T-helper 17 cell (primary cell): ENCODE results near the gene SCN4A. TPM values are rescaled to one million over a fixed set of nuclear protein-coding genes. Genes with fewer than 3 reads are reported as not detected.
"Not testable (repeated sequence)": the region's sequence is repeated elsewhere in the genome, so short reads cannot be mapped to it uniquely, and the experiment has no call there.

ENCODE experiments used
- ATAC-seq: fragments of 150-1000 bp; cut with Tn5 transposase; 2 replicates; pipeline ENCODE4 v1.10.0; 2021; ENCODE audit warnings: mild to moderate bottlenecking, moderate library complexity
- DNase-seq, 3 donors: peaks; one replicate each; pipeline versions ENCODE4 v3.0.0 to v3.0.0-alpha.2; 2020 to 2021
- H3K9me3 ChIP-seq: one replicate; pipeline ENCODE4 v1.7.0; 2013; ENCODE audit warnings: low read length, mild to moderate bottlenecking; ENCODE audit not compliant: control insufficient read depth, poor library complexity, severe bottlenecking
- H3K27ac Mint-ChIP-seq: one replicate; pipeline ENCODE4 v1.8.0; 2022; ENCODE audit warnings: mild to moderate bottlenecking, moderate library complexity, mixed read lengths
- H3K27me3 Mint-ChIP-seq: one replicate; pipeline ENCODE4 v1.8.0; 2022; ENCODE audit warnings: mixed read lengths
- H3K36me3 Mint-ChIP-seq: one replicate; pipeline ENCODE4 v1.8.0; 2022; ENCODE audit warnings: low read depth, mixed read lengths
- H3K4me1 Mint-ChIP-seq: one replicate; pipeline ENCODE4 v1.8.0; 2022; ENCODE audit warnings: mild to moderate bottlenecking, mixed read lengths
- H3K4me3 Mint-ChIP-seq: one replicate; pipeline ENCODE4 v1.8.0; 2022; ENCODE audit warnings: mild to moderate bottlenecking, moderate library complexity, mixed read lengths
- total RNA-seq, 4 donors: library from RNA in 2 of 4; stranded (reverse) in 2 of 4; gene quantifications; one replicate each; pipeline ENCODE4 v1.2.3 and lab custom pipeline; 2022 to 2026

The SCN4A gene
- total RNA-seq, 2 donors from 2014 or later: 0.02 to 0.16 TPM

GRCh38 chr17:63927464-63928171 lies 45.1 kb downstream of the SCN4A start:
- H3K9me3 ChIP-seq: no peaks in the 10 kb centered on the region
- Mint-ChIP-seq H3K4me1 (peaks cover 18% of the 10 kb centered on the region), H3K4me3 (no peak overlapping the region), H3K27me3 (no peaks in the 10 kb centered on the region), H3K27ac (no peak overlapping the region), H3K36me3 (no peaks in the 10 kb centered on the region)
- no peak for ATAC-seq
- no peak for DNase-seq

GRCh38 chr17:63926164-63926563 lies 46.6 kb downstream of the SCN4A start:
- no peak overlapping the region for H3K27ac Mint-ChIP-seq
- ATAC-seq: no peak

DNA sequence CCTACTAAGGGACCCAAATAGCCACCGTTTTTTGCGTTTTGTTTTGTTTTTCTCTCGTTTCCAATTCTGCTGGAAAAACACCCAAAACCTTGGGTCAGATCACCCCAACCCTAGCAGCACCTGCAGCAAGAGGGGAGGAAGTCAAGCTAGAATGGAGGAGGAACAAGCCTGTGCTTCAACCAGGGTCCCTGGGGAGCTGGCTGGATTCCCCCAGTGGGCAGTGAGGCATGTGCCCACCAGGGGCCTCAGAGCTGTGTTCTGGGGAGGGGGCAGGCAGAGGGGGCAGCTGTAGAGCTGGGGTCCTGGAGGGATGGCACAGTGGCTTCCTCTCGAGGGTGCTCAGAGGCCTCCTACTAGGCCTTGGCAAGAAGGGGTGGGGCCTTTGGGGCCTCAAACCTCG lies 47.1 kb downstream of the SCN4A start:
- no peaks in the 10 kb centered on the region for H3K27me3 Mint-ChIP-seq
- no peak for DNase-seq
- peak; percentile 64 for ATAC-seq
- H3K27ac Mint-ChIP-seq: no peak overlapping the region
- H3K9me3 ChIP-seq: no peaks in the 10 kb centered on the region
- no peaks in the 10 kb centered on the region for H3K36me3 Mint-ChIP-seq
- H3K4me1 Mint-ChIP-seq: peaks cover 8% of the 10 kb centered on the region
- no peak overlapping the region for H3K4me3 Mint-ChIP-seq

More at GRCh38 chr17:63926164-63926563, 46.6 kb downstream of the SCN4A start:
- H3K4me3 Mint-ChIP-seq: no peak overlapping the region
- DNase-seq: no peak
- peaks cover 13% of the 10 kb centered on the region for H3K4me1 Mint-ChIP-seq
- no peaks in the 10 kb centered on the region for H3K27me3 Mint-ChIP-seq
- no peaks in the 10 kb centered on the region for H3K9me3 ChIP-seq
- no peaks in the 10 kb centered on the region for H3K36me3 Mint-ChIP-seq

- not testable (repeated sequence) for H3K27ac Mint-ChIP-seq, H3K9me3 ChIP-seq, H3K4me3 Mint-ChIP-seq, H3K27me3 Mint-ChIP-seq, DNase-seq, H3K36me3 Mint-ChIP-seq
- peaks cover 12% of the 10 kb centered on the region for H3K4me1 Mint-ChIP-seq
- peak; percentile 38 for ATAC-seq
Observed at GRCh38 chr17:63922402-63922801, 50.3 kb downstream of the SCN4A start.

- not testable (repeated sequence) for ATAC-seq, H3K9me3 ChIP-seq, H3K27me3 Mint-ChIP-seq, H3K27ac Mint-ChIP-seq, H3K36me3 Mint-ChIP-seq, DNase-seq, H3K4me3 Mint-ChIP-seq
- H3K4me1 Mint-ChIP-seq: peaks cover 12% of the 10 kb centered on the region
Observed at GRCh38 chr17:63920779-63921178, 51.9 kb downstream of the SCN4A start.

DNA sequence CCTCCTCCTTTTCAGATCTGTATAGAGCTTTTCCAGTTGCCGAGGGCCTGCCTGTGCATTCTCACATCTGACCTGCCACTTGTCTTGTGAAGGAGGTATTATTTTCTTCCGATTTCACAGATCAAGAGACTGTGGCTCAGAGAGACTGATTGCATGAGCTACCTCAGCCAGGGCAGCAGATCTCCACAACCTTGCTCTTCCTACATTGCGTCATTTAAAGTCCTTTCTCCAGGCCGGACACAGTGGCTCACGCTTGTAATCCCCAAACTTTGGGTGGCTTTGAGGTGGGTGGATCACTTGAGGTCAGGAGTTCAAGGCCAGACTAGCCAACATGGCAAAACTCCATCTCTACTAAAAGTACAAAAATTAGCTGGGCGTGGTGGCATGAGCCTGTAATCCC lies 52.7 kb downstream of the SCN4A start:
- not testable (repeated sequence) for H3K36me3 Mint-ChIP-seq, H3K9me3 ChIP-seq, ATAC-seq, H3K27me3 Mint-ChIP-seq, H3K4me3 Mint-ChIP-seq, DNase-seq
- Mint-ChIP-seq H3K27ac (peak overlapping the region; percentile 92), H3K4me1 (peaks cover 12% of the 10 kb centered on the region)

GRCh38 chr17:63919311-63919723 lies 53.4 kb downstream of the SCN4A start:
- H3K9me3 ChIP-seq: no peaks in the 10 kb centered on the region
- H3K4me1 Mint-ChIP-seq: peaks cover 12% of the 10 kb centered on the region
- peak overlapping the region; percentile 92 for H3K27ac Mint-ChIP-seq
- H3K27me3 Mint-ChIP-seq: peaks cover 4% of the 10 kb centered on the region
- peak; percentile 43 to 70 (median 53) for DNase-seq
- ATAC-seq: peak; percentile 95
- peak overlapping the region; percentile 72 for H3K4me3 Mint-ChIP-seq
- H3K36me3 Mint-ChIP-seq: peaks cover 3% of the 10 kb centered on the region

DNA sequence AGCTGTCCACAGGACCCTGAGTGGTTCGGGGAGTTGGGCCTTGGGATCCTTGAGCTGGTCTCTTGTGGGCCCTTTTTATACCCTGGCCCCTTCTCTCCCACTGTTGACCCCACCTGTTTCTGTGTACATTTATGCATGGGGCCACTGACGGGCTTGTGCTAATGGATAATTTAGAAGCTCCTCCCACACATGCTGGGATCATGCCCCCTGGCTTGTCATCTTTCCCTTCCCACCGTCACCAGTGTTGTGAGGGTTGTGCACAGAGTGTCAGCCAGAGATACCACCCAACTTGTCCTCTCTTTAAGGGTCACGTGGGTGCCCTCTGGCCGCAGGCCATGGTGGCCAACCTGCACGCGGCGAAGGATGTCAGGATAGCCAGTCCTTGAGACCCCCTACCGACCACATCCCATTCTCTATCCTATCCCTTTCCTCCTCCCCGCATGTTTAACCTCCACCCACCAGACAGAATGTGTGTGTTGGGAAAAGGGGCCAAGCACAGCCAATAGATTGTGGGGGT lies 53.9 kb downstream of the SCN4A start, which contains the start of gene GH1:
TSS of gene GH1 (minus strand) at position 51 of the 517 bp plus-strand sequence. CDS start 63 bp downstream, outside the sequence.
- H3K27me3 Mint-ChIP-seq, ATAC-seq: not testable (repeated sequence)
- H3K27ac Mint-ChIP-seq: peak within 1 kb of the TSS; percentile 92

GRCh38 chr17:63918305-63918704 lies 54.4 kb downstream of the SCN4A start:
- Mint-ChIP-seq H3K36me3 (peaks cover 3% of the 10 kb centered on the region), H3K4me1 (peaks cover 12% of the 10 kb centered on the region), H3K4me3 (no peak overlapping the region), H3K27me3 (peaks cover 4% of the 10 kb centered on the region), H3K27ac (no peak overlapping the region)
- H3K9me3 ChIP-seq: no peaks in the 10 kb centered on the region
- DNase-seq: no peak
- ATAC-seq: no peak

More for the DNA sequence above, 53.9 kb downstream of the SCN4A start, which contains the start of gene GH1:
- peaks cover 12% of the 10 kb centered on the region for H3K4me1 Mint-ChIP-seq
- not testable (repeated sequence) for H3K9me3 ChIP-seq, DNase-seq, H3K36me3 Mint-ChIP-seq
- peak within 1 kb of the TSS; percentile 72 for H3K4me3 Mint-ChIP-seq

- DNase-seq (no peak), ATAC-seq (no peak)
- Mint-ChIP-seq H3K27me3 (peaks cover 4% of the 10 kb centered on the region), H3K36me3 (peaks cover 3% of the 10 kb centered on the region), H3K4me3 (no peak overlapping the region), H3K4me1 (peaks cover 12% of the 10 kb centered on the region), H3K27ac (no peak overlapping the region)
- no peaks in the 10 kb centered on the region for H3K9me3 ChIP-seq
Observed at GRCh38 chr17:63917646-63918045, 55.1 kb downstream of the SCN4A start.

GRCh38 chr17:63917206-63917605 lies 55.5 kb downstream of the SCN4A start:
- not testable (repeated sequence) for DNase-seq, H3K27me3 Mint-ChIP-seq, H3K36me3 Mint-ChIP-seq, ATAC-seq, H3K9me3 ChIP-seq, H3K27ac Mint-ChIP-seq, H3K4me3 Mint-ChIP-seq
- peaks cover 10% of the 10 kb centered on the region for H3K4me1 Mint-ChIP-seq

- no peaks in the 10 kb centered on the region for H3K9me3 ChIP-seq
- DNase-seq (no peak), ATAC-seq (no peak)
- Mint-ChIP-seq H3K4me1 (peaks cover 10% of the 10 kb centered on the region), H3K4me3 (no peak overlapping the region), H3K36me3 (peaks cover 3% of the 10 kb centered on the region), H3K27me3 (peaks cover 4% of the 10 kb centered on the region), H3K27ac (no peak overlapping the region)
Observed at GRCh38 chr17:63916566-63917185, 56.0 kb downstream of the SCN4A start.

- peaks cover 12% of the 10 kb centered on the region for H3K4me1 Mint-ChIP-seq
- not testable (repeated sequence) for DNase-seq, H3K9me3 ChIP-seq, H3K27me3 Mint-ChIP-seq, H3K27ac Mint-ChIP-seq, ATAC-seq, H3K4me3 Mint-ChIP-seq, H3K36me3 Mint-ChIP-seq
Observed at GRCh38 chr17:63915753-63916152, 57.0 kb downstream of the SCN4A start.
